Measurements from ENCODE around the gene B3GALT2.

GRCh38 chr1:193211539-193211938, 25.1 kb upstream of the B3GALT2 start:
- TF ChIP-seq CTCF (IDR thresholded peaks at IDR 0.05; ENCODE audit: insufficient read depth, low read length) (no peak), POLR2AphosphoS5 (IDR thresholded peaks at IDR 0.05; ENCODE audit: low read depth) (no peak), GABPA (IDR thresholded peaks at IDR 0.05; ENCODE audit: low read depth) (no peak), REST (IDR thresholded peaks at IDR 0.05; ENCODE audit: insufficient replicate concordance, low read depth) (no peak)

All from HL-60 (cell line).